ENCODE results near the gene GPR158. TPM values are rescaled to one million over a fixed set of nuclear protein-coding genes. Genes with fewer than 3 reads are reported as not detected.

The GPR158 gene
- total and polyA plus RNA-seq, 2 of the 8 experiments (the other 6 are each of a cell fraction or from before 2014, with no cell fraction given), result 0.14 to 0.78 TPM

DNA sequence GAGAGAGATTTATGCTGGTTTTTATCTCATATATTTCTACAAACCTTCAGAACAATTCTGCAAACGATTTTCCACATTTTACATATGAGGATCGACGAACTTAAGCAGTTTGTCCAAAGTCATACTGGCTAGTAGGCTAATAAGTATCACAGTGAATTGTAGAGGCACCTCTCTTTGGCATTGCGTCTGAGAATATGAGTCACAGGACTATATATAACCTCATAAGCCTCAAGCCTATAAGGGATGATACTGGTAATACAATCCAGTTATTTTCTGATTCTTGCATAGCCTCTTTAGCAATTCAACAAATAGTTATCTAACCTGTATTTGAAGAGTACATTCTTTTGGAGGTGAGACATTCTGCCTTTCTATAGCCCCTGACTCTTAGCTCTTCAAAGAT lies 129.8 kb downstream of the GPR158 start (continued):
- TF ChIP-seq TAF7 (optimal IDR thresholded peaks at IDR 0.05; ENCODE audit: borderline replicate concordance, low read depth, low read length) (no peak), SIN3A (conservative IDR thresholded peaks at IDR 0.05 in 1 of 2, IDR thresholded peaks at IDR 0.05 in 1 of 2; ENCODE audit: low read depth in 1 of 2, low read length in 2 of 2) (no peak), CTBP2 (IDR thresholded peaks at IDR 0.05; ENCODE audit: borderline replicate concordance, insufficient read depth, insufficient read length, low read length) (no peak), MAFK (IDR thresholded peaks at IDR 0.05; ENCODE audit: low read depth, low read length) (no peak)
